Epithelial cell of proximal tubule (primary cell): ENCODE data around the gene CYP4F8. TPM values are rescaled to one million over a fixed set of nuclear protein-coding genes. Genes with fewer than 3 reads are reported as not detected.

Source experiments
- DNase-seq: peaks from one replicate; pipeline ENCODE4 v3.0.0-alpha.2; 2011; ENCODE audit warnings: low read depth
- H3K4me3 ChIP-seq: 2 replicates; pipeline ENCODE4 v1.5.1; 2011; ENCODE audit warnings: low read depth, mild to moderate bottlenecking, low read length
- CTCF ChIP-seq: conservative IDR thresholded peaks from 2 replicates; pipeline ENCODE4 v1.5.1; 2012; ENCODE audit warnings: low read depth, mild to moderate bottlenecking, low read length
- total RNA-seq: library from RNA; depleted of rRNA; stranded (reverse); fragments of >200 nt; gene quantifications from 2 replicates; pipeline ENCODE4 v1.2.3, GENCODE V29; 2015

The CYP4F8 gene
- total RNA-seq, 1 donor from 2014 or later: not detected

GRCh38 chr19:15639596-15639995, 24.6 kb downstream of the CYP4F8 start:
- TF ChIP-seq CTCF: no peak
- no peak overlapping the region for H3K4me3 ChIP-seq
- no peak for DNase-seq

- no peak within 1 kb of the TSS for H3K4me3 ChIP-seq
- no peak for DNase-seq
Measured at GRCh38 chr19:15640294-15640903, 25.4 kb downstream of the CYP4F8 start, which contains the start of gene CYP4F3. Gene CYP4F3, plus strand, starts transcription at chr19:15640897. Its CDS starts 519 bp downstream, at chr19:15641416.

GRCh38 chr19:15640904-15641597, 26.0 kb downstream of the CYP4F8 start:
- TF ChIP-seq CTCF: no peak
- DNase-seq: no peak

More at GRCh38 chr19:15640294-15640903, 25.4 kb downstream of the CYP4F8 start, which contains the start of gene CYP4F3:
- no peak for TF ChIP-seq CTCF

GRCh38 chr19:15641901-15642491, 27.0 kb downstream of the CYP4F8 start:
- DNase-seq: no peak

More at GRCh38 chr19:15640904-15641597, 26.0 kb downstream of the CYP4F8 start:
- H3K4me3 ChIP-seq: no peak overlapping the region

GRCh38 chr19:15642807-15643206, 27.8 kb downstream of the CYP4F8 start:
- no peak for DNase-seq
- H3K4me3 ChIP-seq: no peak overlapping the region
- no peak for TF ChIP-seq CTCF

More at GRCh38 chr19:15641901-15642491, 27.0 kb downstream of the CYP4F8 start:
- no peak overlapping the region for H3K4me3 ChIP-seq
- no peak for TF ChIP-seq CTCF

GRCh38 chr19:15643387-15643786, 28.4 kb downstream of the CYP4F8 start:
- H3K4me3 ChIP-seq: no peak overlapping the region
- DNase-seq: no peak
- no peak for TF ChIP-seq CTCF
